ENCODE results near the gene DRAXIN. TPM values are rescaled to one million over a fixed set of nuclear protein-coding genes. Genes with fewer than 3 reads are reported as not detected.

The DRAXIN gene
- total RNA-seq, 2 donors from 2014 or later = 0.05 to 0.09 TPM

- intact Hi-C loops (cut with DNase I) = no loop called here
- no peak for DNase-seq (ENCODE audit: low spot score)
Observed at GRCh38 chr1:11746795-11747487, 55.4 kb downstream of the DRAXIN start.

- DNase-seq (ENCODE audit: low spot score) = no peak
Observed at GRCh38 chr1:11748294-11749202, 57.0 kb downstream of the DRAXIN start.

DNA sequence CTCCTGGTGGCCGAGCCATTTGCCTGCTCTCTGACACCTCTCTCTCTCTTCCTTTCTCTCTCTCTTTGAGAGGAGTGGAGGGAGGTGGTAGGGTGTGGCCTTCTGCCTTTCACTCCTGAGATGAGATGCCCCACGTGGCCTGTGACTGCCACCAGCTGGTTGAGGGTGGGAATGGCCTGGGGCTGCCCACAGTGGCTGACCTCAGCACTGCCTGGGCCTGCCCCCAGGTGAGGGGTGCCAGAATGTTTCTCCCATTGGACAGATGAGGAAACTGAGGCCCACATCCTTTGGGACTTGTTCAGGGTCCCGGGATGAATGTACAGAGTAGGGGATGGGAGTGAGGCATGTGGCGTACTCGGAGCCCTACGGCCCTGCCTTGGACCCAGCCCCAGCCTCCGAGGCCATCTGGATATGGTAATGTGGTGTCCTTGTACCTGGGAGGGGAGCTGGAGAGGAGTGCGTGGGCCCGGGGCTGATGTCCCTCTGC is 57.7 kb downstream of the DRAXIN start:
- no peak for DNase-seq (ENCODE audit: low spot score)

More at GRCh38 chr1:11748294-11749202, 57.0 kb downstream of the DRAXIN start:
- intact Hi-C loops (cut with DNase I) = no loop called here

GRCh38 chr1:11749996-11750395 is 58.5 kb downstream of the DRAXIN start:
- DNase-seq (ENCODE audit: low spot score) = no peak
- intact Hi-C loops (cut with DNase I) = no loop called here

More for the DNA sequence above, 57.7 kb downstream of the DRAXIN start:
- intact Hi-C loops (cut with DNase I) = no loop called here

DNA sequence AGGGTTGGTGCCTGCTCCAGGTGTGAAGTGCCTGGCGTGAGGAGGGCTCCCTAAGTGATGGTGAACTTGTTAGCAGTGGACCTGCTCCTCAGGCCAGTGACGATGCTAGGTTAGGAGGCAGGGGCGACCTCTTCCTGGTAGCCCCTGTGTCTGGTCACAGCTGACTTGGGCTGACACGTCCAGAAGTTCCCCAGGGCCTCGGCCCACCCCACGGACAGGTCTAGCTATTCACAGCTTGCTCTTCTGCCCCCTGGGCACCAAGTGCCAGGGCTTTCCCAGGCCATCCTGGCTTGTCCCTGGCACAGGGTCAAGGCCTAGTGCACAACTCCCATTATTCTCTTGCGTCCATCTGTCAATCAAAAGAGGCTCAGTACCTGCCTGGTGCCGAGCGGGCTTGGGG is 59.6 kb downstream of the DRAXIN start:
- intact Hi-C loops (cut with DNase I) = no loop called here

GRCh38 chr1:11752359-11753088 is 61.0 kb downstream of the DRAXIN start:
- DNase-seq (ENCODE audit: low spot score) = no peak
- intact Hi-C loops (cut with DNase I) = no loop called here

More for the DNA sequence above, 59.6 kb downstream of the DRAXIN start:
- DNase-seq (ENCODE audit: low spot score) = no peak

DNA sequence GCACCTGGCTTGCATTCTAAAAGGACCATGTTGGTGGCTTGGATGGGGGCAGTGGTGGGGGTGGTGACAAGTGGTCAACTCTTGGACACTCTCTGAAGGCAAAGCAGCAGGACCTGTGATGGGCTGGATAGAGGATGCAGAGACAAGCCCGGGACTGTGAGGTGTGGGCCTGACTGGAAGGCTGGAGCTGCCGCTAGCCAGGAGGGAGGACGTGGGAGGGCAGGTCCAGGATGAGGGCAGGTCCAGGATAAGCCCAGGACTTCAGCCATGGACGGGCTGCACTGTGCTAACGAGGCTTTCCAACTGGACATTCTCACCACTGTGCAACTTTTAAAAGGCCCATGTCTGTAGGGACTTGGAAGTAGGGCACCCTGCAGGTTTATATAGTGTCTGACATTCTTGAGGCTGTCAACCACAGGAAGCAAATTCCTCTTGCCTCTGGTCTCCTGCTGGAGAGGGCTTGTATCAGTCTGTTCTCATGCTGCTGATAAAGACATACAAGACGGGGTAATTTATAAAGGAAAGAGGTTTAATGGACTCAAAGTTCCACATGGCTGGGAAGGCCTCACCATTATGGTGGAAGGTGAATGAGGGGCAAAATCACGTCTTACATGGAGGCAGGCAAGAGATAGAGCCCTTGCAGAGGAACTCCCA is 62.2 kb downstream of the DRAXIN start:
- intact Hi-C loops (cut with DNase I) = no loop called here

DNA sequence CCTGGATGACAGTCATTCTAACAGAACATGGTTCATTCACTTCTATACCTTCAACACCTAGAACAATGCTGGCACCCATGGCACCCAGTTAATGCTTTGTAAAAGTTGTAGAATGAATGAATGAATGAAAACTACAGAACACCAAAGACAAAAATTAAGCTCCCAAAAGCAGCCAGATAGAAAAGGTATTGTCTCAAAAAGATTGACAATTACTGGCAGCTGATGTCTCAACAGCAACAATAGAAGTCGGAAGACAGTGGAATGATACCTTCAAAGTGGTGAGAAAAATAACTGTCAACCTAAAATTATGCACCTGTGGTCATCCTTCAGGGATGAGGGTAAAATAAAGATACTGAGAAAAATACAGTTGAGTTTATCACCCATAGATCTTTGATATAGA is 65.5 kb downstream of the DRAXIN start:
- no peak for DNase-seq (ENCODE audit: low spot score)
- intact Hi-C loops (cut with DNase I) = no loop called here

More for the DNA sequence above, 62.2 kb downstream of the DRAXIN start:
- no peak for DNase-seq (ENCODE audit: low spot score)

DNA sequence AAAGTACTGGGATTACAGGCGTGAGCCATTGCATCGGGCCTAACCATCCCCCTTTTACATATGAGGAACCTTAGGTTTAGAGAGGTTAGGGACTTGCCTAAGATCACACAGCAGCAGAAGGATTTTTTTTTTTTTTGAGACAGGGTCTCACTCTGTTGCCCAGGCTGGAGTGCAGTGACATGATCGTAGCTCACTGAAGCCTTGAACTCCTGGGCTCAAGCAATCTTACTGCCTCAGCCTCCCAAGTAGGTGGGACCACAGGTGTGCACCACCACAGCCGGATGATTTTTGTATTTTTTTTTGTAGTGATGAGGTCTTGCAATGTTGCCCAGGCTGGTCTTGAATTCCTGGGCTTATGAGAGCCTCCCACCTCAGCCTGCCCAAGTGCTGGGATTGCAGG is 68.3 kb downstream of the DRAXIN start:
- intact Hi-C loops (cut with DNase I) = no loop called here
- no peak for DNase-seq (ENCODE audit: low spot score)

DNA sequence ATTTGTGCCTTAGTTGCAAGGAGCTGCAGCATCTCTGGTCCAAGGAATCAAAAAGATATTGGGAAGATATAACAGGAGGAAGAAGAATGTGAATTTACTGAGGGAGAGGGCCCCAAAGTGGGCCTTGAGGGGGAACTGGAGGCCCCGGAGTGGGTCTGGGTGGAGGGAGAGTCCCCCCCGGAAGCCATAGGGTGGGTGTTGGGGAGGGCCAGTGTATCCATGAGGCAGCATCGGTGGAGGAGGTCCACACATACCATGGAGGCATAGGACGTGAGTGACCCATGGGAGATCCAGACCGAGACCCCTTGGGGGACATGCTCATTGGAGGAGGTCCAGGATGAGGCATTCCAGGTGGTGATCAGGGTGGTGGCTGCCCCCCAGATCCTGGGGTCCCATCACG is 69.8 kb downstream of the DRAXIN start:
- DNase-seq (ENCODE audit: low spot score) = no peak
- intact Hi-C loops (cut with DNase I) = no loop called here

GRCh38 chr1:11761988-11762406 is 70.5 kb downstream of the DRAXIN start, which contains the start of gene C1orf167:
Gene C1orf167 (plus strand): TSS chr1:11762193. CDS start chr1:11764401, 2,208 bp downstream.
- no peak for DNase-seq (ENCODE audit: low spot score)
- intact Hi-C loops (cut with DNase I) = no loop called here

GRCh38 chr1:11764115-11764514 is 72.6 kb downstream of the DRAXIN start:
- intact Hi-C loops (cut with DNase I) = no loop called here
- no peak for DNase-seq (ENCODE audit: low spot score)

DNA sequence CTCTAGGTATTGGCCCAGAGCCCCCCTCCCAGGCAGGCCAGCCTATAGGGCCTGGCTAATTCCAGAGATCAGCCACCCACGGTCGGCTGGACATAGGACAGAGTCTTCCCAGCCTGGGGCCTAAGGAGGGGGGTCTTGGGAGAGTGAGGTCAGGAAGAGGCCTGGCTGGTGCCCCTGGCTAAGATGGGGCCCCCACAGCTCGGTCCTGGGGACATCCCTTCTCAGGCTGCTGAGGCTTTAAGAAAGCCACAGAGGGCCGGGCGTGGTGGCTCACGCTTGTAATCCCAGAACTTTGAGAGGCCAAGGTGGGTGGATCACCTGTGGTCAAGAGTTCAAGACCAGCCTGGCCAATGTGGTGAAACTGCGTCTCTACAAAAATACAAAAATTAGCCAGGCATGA is 73.0 kb downstream of the DRAXIN start:
- intact Hi-C loops (cut with DNase I) = no loop called here

DNA sequence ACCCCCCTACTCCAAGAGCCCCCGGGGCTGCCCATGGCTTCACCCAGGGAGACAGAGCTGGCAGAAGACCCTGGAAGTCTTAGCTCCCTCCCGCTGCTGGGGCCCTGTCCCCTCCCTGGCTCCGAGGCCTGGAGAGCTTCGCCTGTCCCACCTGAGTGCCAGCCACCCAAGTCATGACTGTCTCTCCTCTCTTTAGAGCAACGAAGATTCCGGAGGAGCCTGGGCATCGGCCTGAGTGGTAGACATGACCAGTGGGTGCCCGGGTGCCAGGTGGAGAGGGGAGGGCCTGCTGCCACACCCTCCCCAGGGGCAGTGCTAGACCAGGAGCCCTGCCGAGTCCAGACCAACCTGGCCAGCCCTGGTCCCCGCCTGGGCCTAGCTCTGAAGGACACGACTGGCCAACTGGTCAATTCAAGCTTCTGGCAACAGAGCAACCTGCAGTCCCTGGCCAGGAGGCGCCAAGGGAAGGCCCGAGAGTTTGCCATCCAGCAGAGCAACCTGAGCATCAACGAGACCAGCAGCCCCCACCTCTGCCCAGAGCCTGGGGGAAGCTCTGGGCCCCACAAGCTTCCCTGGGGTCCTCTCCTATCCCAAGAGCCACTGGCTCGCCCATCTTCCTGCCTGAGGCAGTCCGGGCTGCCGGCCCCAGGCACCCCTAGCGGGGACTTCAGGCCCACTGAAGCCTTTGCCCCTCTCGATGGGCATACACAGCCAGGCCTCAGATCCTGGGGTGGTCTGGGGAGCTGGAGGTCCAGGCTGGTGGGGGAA is 74.3 kb downstream of the DRAXIN start:
- DNase-seq (ENCODE audit: low spot score) = no peak
- intact Hi-C loops (cut with DNase I) = no loop called here

More for the DNA sequence above, 73.0 kb downstream of the DRAXIN start:
- no peak for DNase-seq (ENCODE audit: low spot score)

DNA sequence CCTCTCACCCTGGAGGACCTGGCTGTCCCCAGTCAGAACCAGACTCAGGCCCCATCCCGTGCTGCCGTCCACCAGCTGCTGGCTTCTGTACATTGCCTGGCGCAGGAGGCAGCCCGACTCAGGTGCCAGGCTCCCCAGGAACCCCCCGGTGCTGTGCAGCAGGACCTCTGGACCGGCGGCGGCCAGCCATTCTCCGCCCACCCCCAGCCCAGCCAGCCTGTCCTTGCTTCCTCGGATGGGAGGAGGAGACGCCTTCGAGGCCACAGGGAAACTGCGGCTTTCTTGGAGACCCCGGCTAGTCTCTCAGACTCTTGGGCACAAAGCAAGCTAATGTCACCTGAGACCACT is 74.9 kb downstream of the DRAXIN start:
- intact Hi-C loops (cut with DNase I) = no loop called here

GRCh38 chr1:11767922-11768704 is 76.6 kb downstream of the DRAXIN start:
- intact Hi-C loops (cut with DNase I) = no loop called here
- DNase-seq (ENCODE audit: low spot score) = no peak

More for the DNA sequence above, 74.9 kb downstream of the DRAXIN start:
- no peak for DNase-seq (ENCODE audit: low spot score)

GRCh38 chr1:11768821-11769220 is 77.3 kb downstream of the DRAXIN start:
- intact Hi-C loops (cut with DNase I) = no loop called here
- no peak for DNase-seq (ENCODE audit: low spot score)

DNA sequence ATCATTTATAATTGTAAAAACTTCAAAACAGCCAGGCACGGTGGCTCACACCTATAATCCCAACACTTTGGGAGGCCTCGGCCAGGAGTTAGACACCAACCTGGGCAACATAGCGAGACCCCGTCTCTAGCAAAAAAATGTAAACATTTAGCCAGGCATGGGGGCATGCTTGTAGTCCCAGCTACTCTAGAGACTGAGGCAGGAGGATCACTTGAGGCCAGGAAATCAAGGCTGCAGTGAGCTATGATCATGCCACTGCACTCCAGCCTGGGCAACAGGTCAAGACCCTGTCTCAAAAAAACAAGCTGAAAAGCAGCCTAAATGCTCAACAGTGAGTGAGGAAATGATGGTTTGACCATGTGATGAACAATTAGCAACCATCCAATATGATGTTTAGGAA is 77.8 kb downstream of the DRAXIN start:
- DNase-seq (ENCODE audit: low spot score) = no peak
- intact Hi-C loops (cut with DNase I) = no loop called here
